Upper lobe of left lung (tissue), 4 donors: ENCODE data around the gene ASB2.

Experiments used
- EP300 ChIP-seq, 4 donors: sonication (generic); formaldehyde crosslinking; IDR thresholded peaks; one replicate each; pipeline ENCODE4 v1.5.1; 2017; ENCODE audit warnings: antibody characterized with exemption in 4 of 4, control low read depth in 2 of 4
- POLR2A ChIP-seq, 4 donors: fragments of 450-650 bp; IDR thresholded peaks; one replicate each; pipeline ENCODE4 v1.5.1; 2016 to 2017; ENCODE audit warnings: antibody characterized with exemption in 4 of 4, mild to moderate bottlenecking in 2 of 4
- POLR2AphosphoS5 ChIP-seq, 2 donors: sonication (generic); formaldehyde crosslinking; IDR thresholded peaks; one replicate each; pipeline ENCODE4 v1.5.1; 2017; ENCODE audit warnings: antibody characterized with exemption in 2 of 2
- TF ChIP-seq, protein P1 (sequence below), 6 experiments: fragments of 450-650 bp in 4 of 6; fragments of 200-600 bp in 2 of 6; sonication (generic) in 2 of 6; IDR thresholded peaks; one replicate each; pipeline ENCODE4 v1.5.1; 2016 to 2019; ENCODE audit warnings: antibody characterized with exemption in 6 of 6

DNA sequence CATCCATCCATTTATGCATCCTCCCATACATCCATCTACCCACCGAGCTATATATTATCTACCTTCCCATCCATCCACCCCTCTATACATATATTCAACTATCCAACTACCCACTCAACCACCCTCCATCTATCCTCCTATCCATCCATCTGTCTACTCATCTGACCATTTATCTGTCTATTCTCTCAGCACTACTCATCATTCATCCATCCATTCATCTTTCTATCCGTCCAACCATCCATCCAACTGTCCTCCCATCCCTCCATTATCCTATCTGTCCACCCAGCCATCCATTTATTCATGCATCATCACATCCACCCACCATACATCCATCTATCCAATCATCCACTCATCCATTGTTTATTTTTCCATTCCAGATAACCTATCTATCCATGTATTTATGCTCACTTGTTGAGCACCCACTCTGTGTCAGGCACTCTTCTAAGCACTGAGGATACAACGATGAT is 11.5 kb downstream of the ASB2 start:
- TF ChIP-seq, protein P1, sequence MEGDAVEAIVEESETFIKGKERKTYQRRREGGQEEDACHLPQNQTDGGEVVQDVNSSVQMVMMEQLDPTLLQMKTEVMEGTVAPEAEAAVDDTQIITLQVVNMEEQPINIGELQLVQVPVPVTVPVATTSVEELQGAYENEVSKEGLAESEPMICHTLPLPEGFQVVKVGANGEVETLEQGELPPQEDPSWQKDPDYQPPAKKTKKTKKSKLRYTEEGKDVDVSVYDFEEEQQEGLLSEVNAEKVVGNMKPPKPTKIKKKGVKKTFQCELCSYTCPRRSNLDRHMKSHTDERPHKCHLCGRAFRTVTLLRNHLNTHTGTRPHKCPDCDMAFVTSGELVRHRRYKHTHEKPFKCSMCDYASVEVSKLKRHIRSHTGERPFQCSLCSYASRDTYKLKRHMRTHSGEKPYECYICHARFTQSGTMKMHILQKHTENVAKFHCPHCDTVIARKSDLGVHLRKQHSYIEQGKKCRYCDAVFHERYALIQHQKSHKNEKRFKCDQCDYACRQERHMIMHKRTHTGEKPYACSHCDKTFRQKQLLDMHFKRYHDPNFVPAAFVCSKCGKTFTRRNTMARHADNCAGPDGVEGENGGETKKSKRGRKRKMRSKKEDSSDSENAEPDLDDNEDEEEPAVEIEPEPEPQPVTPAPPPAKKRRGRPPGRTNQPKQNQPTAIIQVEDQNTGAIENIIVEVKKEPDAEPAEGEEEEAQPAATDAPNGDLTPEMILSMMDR (IDR thresholded peaks at IDR 0.05): no peak
- TF ChIP-seq POLR2A (IDR thresholded peaks at IDR 0.05) (no peak), EP300 (IDR thresholded peaks at IDR 0.05) (no peak), POLR2AphosphoS5 (IDR thresholded peaks at IDR 0.05) (no peak)
